Measurements from ENCODE around the gene DENND10.
"Not testable (repeated sequence)": the region's sequence is repeated elsewhere in the genome, so short reads cannot be mapped to it uniquely, and the experiment has no call there.

DENND10 gene

DNA sequence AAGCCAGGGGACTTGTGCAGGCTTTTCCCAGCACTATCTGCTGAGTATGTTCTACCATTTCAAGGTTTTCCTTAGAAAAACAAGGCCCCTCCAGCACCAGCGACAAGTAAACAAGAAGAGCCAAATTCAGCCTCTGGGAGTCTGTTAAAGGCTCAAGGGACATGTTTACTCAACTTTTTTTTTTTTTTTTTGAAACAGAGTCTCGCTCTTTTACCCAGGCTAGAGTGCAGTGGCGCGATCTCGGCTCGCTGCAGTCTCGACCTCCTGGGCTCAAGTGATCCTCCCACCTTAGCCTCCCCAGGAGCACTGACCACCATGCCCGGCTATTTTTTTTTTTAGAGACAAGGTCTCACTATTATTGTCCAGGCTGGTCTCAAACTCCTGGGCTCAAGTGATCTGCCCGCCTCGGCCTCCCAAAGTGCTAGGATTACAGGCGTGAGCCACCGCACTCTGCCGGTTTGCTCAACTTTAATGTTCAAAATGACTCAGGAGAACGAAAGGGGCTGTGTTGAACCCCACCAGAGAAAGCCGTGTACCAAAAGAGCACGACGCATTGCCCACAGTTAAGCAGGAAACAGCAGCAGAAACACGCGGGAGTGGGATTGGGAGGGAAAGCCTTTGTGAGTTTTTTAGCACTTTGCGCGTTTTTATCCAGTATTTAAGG, 73.9 kb downstream of the DENND10 start:
- DNase-seq: no peak

DNA sequence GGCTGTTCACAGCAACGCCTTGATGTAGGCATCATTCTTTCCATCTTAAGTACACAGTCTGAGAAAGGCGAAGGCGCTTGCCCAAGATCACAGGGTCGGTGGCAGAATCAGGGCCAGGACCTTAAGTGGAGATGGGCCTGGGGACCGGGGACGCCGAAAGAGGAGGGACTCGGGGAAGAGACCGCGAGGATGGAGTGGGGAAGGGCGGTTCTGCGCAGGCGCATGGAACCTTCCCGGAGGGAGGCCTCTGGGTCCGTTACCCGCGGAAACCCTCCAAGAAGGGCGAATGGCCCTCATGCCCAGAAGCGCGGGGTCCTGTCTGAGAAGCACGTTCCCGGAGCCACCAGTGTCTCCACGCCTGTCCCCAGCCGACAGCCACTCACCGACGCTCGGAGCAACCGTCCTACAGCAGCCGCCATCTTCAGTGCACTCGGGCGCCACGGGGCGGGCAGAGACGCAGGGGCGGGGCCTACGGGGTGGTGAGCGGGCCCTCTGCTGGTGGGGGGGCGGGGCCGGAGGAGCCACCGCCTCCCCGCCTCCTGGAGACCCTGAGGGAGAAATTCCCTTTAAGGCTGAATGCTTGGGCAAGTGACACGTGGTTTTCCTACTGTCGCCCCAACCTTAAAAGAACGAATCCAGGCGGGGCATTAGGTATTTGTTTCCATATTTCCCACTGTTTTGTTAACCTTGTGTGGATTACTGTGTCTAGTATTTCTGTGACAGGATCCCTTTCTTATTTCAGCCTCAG, 74.6 kb downstream of the DENND10 start, which contains the start of gene PRDX3:
TSS of gene PRDX3 (minus strand) at position 441 of the 748 bp plus-strand sequence. CDS start at position 419, 22 bp downstream.
- peak; percentile 83 to 85 for DNase-seq

DNA sequence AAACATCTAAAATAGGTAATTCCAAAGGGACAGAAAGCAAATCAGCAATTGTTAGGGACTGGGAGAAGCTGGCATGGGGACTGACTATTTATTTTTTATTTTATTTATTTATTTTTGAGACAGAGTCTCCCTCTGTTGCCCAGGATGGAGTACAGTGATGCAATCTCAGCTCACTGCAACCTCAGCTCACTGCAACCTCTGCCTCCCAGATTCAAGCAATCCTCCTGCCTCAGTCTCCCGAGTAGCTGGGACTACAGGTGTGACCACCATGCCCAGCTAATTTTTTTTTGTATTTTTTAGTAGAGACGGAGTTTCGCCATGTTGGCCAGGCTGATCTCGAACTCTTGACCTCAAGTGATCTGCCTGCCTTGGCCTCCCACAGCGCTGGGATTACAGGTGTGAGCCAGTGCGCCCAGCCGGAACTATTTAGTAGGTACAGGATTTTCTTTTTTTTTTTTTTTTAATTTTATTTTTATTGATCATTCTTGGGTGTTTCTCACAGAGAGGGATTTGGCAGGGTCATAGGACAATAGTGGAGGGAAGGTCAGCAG, 77.0 kb downstream of the DENND10 start:
- DNase-seq: not testable (repeated sequence)

DNA sequence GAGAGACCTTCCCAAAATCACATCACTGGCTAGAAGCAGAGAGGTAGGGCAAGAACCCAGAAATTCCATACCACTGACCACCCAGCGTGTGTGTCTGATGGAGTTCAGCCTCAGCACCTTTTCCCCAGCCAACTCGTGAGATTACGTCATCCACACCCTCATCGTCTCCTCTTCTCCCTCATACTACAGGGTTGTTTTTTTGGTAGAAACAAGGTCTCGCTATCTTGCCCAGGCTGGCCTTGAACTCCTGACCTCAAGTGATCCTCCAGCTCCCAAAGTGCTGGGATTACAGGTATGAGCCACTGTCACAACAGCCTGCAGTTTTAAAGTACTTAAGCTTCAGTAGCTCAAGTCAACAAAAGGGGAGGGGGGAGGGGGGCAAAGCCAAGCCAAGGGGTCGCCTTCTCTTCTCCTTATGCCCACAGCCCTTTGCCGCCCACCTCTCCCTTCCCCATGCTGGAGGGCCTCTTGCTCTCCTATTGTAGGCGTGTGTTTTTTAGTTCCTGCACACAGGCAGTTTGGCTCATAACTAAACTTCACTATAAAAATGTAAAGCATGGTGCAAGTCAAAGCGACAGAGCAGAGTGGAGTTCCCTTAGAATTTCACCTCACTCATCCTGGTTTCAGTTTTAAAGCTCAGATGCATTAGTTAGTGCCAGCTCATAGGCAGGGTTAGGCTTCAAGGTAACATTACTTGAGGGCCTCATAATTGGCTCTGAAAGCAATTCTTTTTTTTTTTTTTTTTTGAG, 79.9 kb downstream of the DENND10 start:
- DNase-seq: no peak
